IMR-90 (cell line): ENCODE results near the gene GALP.

Experiments used
- CEBPB ChIP-seq: IDR thresholded peaks from 2 replicates; pipeline ENCODE4 v1.6.1; 2012; ENCODE audit warnings: low read depth, low read length, improper control_type of control experiment
- CTCF ChIP-seq: conservative IDR thresholded peaks from 2 replicates; pipeline ENCODE4 v1.5.1; 2012; ENCODE audit warnings: mild to moderate bottlenecking, low read depth, low read length, improper control_type of control experiment
- FOS ChIP-seq: fragments of 150-350 bp; IDR thresholded peaks from 2 replicates; pipeline ENCODE4 v1.6.1; 2016; ENCODE audit warnings: low read depth, low read length
- MAZ ChIP-seq: IDR thresholded peaks from 2 replicates; pipeline ENCODE4 v1.6.1; 2012; ENCODE audit warnings: low read depth, mild to moderate bottlenecking, low read length, improper control_type of control experiment, moderate library complexity, borderline replicate concordance
- MXI1 ChIP-seq: IDR thresholded peaks from 2 replicates; pipeline ENCODE4 v1.6.1; 2012; ENCODE audit warnings: low read depth, mild to moderate bottlenecking, low read length, moderate library complexity, borderline replicate concordance

- TF ChIP-seq FOS (no peak), CEBPB (no peak), CTCF (no peak), MAZ (no peak), MXI1 (no peak)
These were observed 19.0 kb upstream of the GALP start for GRCh38 chr19:56156768-56157167.
